Activated CD4-positive, alpha-beta T cell treated with anti-CD3 and anti-CD28 coated beads, Interleukin-2, Interleukin-6, amounts not matched to agents 100 ng/mL and 50 ng/mL, durations not matched to agents 16 hours and 8 hours (primary cell): ENCODE results near the gene AFF3.

ENCODE experiments used
- DNase-seq: peaks from one replicate; pipeline ENCODE4 v3.0.0-alpha.2; 2020

AFF3 gene

GRCh38 chr2:99504844-99505584, 637.4 kb downstream of the AFF3 start:
- no peak for DNase-seq

GRCh38 chr2:99503662-99504416, 638.6 kb downstream of the AFF3 start:
- peak; percentile 44 for DNase-seq

- DNase-seq = no peak
Measured at GRCh38 chr2:99496021-99496420, 646.4 kb downstream of the AFF3 start.
